HG02588 (cell line): ENCODE data around the gene TTC1.
"Not testable (repeated sequence)": the region's sequence is repeated elsewhere in the genome, so short reads cannot be mapped to it uniquely, and the experiment has no call there.

Source experiments
- ATAC-seq: cut with Tn5 transposase; IDR thresholded peaks from one replicate; pipeline ENCODE4 v1.9.1; 2021; ENCODE audit warnings: mild to moderate bottlenecking, moderate library complexity; ENCODE audit not compliant: unreplicated experiment

TTC1 gene

DNA sequence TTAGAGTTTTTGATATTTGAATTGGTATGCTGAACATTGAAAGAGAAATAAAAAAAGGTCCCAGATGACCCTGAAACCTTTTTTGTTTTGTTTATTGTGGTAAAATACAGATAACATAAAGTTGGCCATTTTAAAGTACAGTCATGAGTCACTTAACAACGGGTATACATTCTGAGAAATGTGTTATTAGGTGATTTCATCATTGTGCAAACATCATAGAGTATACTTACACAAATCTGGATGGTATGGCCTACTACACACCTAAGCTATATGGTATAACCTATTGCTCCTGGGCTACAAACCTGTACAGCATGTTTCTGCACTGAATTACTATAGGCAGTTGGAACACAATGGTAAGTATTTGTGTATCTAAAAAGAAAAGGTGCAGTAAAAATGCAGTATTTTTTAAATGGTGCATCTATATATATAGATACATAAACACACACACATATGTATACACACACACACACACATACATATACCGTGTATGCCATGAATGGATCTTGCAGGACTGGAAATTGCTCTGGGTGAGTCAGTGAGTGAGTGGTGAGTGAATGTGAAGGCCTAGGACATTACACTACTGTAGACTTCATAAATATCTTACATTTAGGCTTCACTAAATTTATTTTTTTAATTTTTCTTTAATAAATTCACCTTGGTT, 31.0 kb downstream of the TTC1 start:
- no peak for ATAC-seq

DNA sequence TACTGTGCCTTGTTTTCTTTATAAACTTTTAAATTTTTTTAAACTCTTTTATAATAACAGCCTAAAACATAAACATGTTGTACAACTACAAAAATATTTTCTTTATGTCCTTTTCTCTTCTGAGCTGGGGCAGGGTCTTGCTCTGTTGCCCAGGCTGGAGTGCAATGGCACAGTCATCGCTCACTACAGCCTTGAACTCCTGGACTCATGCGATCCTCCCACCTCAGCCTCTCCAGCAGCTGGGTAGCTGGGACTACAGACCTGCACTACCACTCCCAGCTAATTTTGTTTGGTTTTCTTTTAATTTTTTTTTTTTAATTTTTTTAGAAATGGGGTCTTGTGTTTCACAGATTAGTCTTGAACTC, 31.5 kb downstream of the TTC1 start:
- ATAC-seq, result no peak

DNA sequence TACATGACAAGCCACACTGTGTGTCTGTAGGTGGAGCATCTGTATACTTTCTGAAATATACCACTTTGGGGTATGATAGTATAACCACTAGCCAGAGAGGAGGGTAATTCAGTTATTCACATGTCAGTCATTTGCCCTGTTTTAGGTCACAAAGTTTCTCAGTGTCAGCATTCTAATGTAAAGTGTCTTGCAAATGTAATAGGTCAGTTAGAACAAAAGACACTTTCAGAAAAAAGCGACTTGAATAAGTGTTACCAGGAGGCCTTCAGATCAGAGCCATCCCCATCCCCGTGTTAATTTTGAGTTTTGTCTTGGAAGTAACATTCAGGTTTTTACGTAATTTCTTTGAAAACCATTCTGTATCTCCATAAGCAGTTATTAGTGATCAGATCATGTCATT, 33.7 kb downstream of the TTC1 start:
- ATAC-seq, result no peak

DNA sequence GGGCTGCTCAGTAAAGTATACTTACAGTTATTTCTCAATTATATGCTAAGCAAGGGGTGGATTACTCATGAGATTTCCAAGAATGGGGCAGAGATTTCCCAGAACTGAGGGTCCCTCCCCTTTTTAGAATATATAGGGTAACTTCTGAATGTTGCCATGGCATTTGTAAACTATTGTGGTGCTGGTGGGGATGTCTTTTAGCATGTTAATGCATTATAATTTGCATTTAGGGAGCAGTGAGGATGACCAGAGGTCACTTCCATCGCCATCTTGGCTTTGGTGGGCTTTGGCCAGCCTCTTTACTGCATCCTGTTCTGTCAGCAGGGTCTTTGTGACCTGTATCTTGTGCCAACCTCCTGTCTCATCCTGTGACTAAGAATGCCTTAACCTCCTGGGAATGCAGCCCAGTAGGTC, 35.5 kb downstream of the TTC1 start:
- ATAC-seq, result no peak

GRCh38 chr5:160044967-160045366, 36.0 kb downstream of the TTC1 start:
- no peak for ATAC-seq

- ATAC-seq, result no peak
These were observed 38.5 kb downstream of the TTC1 start for GRCh38 chr5:160047423-160047822.

GRCh38 chr5:160048131-160048530, 39.2 kb downstream of the TTC1 start:
- ATAC-seq, result no peak

GRCh38 chr5:160049099-160049498, 40.2 kb downstream of the TTC1 start:
- no peak for ATAC-seq

DNA sequence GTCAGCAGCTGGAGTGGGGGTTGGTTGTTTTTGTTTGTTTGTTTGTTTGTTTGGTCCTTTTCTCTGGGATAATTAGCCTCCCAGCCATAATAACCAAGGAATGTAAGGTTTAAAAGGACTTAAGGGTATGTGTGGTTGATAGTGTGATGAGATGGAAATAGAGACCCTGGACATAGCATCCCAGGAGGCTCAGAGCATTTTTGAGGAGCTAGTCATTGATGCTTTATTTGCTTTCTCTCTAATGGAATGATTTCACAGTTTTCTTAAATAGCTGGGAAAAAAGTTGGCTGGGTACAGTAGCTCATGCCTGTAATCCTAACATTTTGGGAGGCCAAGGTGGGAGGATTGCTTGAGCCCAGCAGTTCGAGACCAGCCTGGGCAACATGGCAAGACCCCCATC, 45.1 kb downstream of the TTC1 start:
- ATAC-seq, result no peak

GRCh38 chr5:160054831-160055230, 45.9 kb downstream of the TTC1 start:
- ATAC-seq, result no peak

DNA sequence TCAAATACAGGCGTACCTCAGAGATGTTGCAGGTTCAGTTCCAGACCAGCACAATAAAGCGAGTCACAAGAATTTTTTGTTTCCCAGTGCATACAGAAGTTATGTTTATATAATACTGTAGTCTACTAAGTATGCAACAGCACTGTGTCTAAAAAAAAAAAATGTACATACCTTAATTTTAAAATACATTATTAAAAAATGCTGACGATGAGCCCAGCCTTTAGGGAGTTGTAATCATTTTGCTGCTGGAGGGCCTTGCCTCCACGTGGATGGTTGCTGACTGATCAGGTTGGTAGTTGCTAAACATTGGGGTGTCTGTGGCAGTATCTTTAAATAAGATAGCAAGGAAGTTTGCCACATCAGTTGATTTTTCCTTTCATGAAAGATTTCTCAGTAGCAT, 48.3 kb downstream of the TTC1 start:
- no peak for ATAC-seq

DNA sequence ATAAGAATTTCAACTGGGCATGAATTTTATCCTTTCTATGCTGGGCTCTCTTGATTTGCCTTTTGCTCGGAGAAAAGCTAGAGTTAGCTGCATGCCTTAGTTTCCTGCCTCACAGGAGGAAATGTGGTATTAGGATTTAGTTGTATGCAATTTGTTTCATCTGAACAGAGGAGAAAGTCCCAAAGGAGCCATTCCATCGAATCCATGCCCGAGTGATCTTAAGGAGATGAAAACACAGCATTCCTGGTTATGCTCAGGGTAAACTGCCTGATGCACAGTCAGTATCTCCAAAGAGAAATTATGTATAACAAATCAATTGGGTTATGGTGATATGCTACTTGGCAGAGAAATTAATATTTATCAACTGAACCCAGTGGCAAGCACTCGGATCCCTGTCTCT, 51.1 kb downstream of the TTC1 start:
- no peak for ATAC-seq

DNA sequence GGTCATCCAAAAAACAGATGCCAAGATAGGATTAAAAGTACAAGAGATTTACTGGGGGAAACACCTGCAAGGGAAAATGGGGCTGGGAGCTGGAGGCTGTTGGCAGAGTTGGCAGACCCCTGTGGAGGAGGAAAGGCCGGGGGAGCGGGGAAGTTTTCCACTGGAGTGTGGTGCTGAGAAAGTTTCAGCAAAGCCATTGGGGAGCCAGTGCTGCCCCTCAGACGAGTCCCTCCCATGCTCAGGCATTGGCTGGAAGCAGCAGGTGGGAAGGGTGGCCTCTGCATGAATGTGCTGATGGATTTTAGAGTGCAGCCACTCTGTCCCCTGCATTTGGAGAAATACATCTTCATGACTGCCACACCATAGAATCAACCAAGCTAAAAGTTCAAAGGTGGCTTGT, 52.8 kb downstream of the TTC1 start:
- ATAC-seq, result no peak

DNA sequence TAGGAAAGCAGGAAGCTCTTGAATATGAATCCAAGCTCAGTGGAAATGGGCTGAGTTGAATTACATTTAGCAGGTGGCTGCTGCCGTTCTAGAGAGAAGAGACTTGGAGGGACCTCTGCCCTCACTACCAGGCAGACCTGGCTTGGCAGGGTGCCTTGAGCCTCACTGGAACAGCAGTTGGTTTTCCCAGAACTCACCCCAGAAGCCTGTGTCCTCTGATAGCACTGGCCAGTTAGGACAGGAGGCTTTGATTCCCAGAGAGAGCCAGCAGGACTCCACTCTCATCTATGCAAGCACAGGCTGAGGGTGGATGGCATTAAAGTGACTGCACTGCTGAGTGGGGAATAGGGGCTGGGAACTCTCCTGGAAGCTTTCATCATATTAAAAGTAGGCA, 55.5 kb downstream of the TTC1 start:
- no peak for ATAC-seq

DNA sequence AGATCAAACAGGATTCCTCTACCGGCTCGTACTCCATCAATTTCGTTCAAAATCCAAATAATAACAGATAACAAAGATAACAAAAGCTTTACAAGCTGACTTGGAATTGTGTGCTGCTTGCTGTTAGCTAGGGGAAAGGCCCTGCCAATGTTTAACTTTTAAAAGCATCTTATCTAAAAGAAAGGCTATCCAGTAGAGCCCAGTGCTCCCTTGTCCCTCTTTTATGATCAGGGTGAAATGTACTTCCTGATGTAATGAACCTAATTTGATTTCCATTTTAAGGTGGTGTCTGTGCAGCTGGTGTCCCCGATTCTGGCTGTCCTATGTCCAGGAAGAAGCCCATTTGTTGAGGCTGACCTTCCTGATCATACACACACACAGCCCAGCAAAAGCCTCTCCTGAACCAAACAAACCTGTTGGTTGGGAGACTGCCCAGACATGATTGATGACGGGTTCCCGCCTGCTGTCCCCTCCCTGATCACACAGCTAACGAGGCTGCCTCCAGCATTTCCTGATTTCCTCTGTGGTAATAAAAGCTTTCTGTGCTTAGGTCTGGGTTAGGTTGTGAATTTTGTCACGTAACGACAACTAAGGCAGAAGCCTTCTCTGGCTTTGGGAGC, 56.2 kb downstream of the TTC1 start:
- ATAC-seq, result no peak

GRCh38 chr5:160069120-160069519, 60.2 kb downstream of the TTC1 start:
- not testable (repeated sequence) for ATAC-seq

DNA sequence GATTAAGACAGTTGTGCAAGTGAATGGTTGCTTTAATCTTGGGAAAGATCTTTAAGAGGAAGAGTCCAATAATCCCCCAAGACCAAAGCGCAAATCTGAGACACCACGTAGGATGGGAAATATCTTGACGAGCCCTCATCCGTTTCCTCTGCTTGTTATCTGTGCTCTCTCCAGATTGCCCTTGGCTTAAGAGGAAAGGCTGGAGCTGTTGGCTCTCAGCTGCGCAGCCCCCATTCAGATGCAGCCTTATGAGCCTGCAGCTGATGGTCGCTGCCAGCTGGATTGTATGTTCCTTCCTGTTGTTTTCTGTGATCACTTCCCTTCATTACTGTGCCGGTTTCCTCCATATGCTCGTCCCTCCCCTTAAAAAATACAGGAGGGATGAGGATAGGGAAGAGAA, 62.6 kb downstream of the TTC1 start:
- ATAC-seq, result no peak

- ATAC-seq, result no peak
These were observed 63.0 kb downstream of the TTC1 start for GRCh38 chr5:160071916-160072315.

DNA sequence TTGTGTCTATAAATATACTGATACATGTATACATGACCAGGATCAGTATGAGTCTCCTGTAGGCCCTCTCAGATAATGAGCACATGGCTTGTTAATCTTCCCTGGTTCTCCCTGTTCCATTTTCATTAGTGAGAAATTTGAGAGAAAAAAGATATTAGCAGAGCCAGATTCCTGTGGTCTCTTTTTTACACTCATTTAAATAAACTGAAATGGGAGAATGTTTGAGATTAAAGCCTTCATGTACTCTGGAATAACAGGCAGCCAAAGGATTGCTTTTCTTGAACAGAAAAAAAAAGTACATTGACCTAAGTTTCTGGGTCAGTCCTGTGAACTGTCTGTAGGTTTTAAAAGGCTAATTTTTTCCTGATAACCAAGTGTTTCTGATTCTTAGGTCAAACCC, 66.1 kb downstream of the TTC1 start:
- no peak for ATAC-seq

- ATAC-seq, result no peak
These were observed 68.1 kb downstream of the TTC1 start for GRCh38 chr5:160076997-160077396.

- ATAC-seq, result no peak
These were observed 70.8 kb downstream of the TTC1 start for GRCh38 chr5:160079753-160080152.

DNA sequence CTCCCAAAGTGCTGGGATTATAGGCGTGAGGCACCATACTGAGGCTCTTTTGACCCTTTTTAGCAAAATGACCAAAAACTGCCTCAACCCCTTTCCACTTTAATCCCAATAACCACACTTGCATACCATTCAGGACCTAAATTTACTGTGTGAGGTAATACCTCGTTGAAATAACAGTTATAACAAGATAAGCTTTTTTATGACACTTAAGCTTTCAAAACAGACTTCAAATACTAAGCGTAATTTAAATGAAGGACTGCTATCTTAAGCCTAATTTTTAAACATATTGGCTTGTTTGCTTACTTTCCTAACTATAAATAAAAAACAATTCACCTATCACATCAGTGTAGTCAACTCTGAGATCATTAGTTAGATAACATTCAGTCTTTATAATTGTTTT, 72.6 kb downstream of the TTC1 start:
- no peak for ATAC-seq
